Endothelial cell of umbilical vein (primary cell): ENCODE measurements around the gene S100A10. TPM values are rescaled to one million over a fixed set of nuclear protein-coding genes. Genes with fewer than 3 reads are reported as not detected.

Experiments used
- BruUV-seq: library from RNA; stranded (reverse); fragments of 400-500 nt; replicated peaks from 2 replicates; lab custom pipeline; 2021; lab: Mats Ljungman, UMichigan
- CTCF ChIA-PET: fragments of 300-600, 350-600 bp; sonication (Branson Sonifier 250); formaldehyde crosslinking; loops from one replicate; lab custom pipeline; 2021; ENCODE audit warnings: antibody characterized with exemption, inconsistent platforms; lab: Charles Lee
- POLR2A ChIA-PET: fragments of 300-600, 350-600 bp; sonication (Branson Sonifier 250); formaldehyde crosslinking; loops from one replicate; lab custom pipeline; 2021; ENCODE audit warnings: antibody characterized with exemption, inconsistent platforms; lab: Charles Lee
- DNase-seq: peaks from one replicate; pipeline ENCODE4 v3.0.0-alpha.2; 2011; ENCODE audit warnings: low read depth, low spot score
- FAIRE-seq: peaks from 2 replicates; lab custom pipeline; 2011; peaks lifted over from hg19 to GRCh38; lab: Jason Lieb, UNC
- H2AFZ ChIP-seq: 2 replicates; pipeline ENCODE4 v1.6.0; 2012; ENCODE audit warnings: low read depth, low read length, control low read depth, inconsistent platforms
- H3K27ac ChIP-seq: 2 replicates; pipeline ENCODE4 v1.5.1; 2011; ENCODE audit warnings: low read depth, mild to moderate bottlenecking, control low read depth, low read length, moderate library complexity; ENCODE audit not compliant: insufficient read depth
- H3K27me3 ChIP-seq, 2 experiments: 2 replicates each; pipeline versions ENCODE4 v1.6.0 to v1.6.1; 2011; ENCODE audit warnings: low read length in 2 of 2, mixed read lengths in 1 of 2; ENCODE audit not compliant: control insufficient read depth in 2 of 2, insufficient read depth in 2 of 2
- H3K36me3 ChIP-seq, 2 experiments: 2 replicates in 1 of 2; 3 replicates in 1 of 2; pipeline ENCODE4 v1.5.1; 2011; ENCODE audit warnings: low read length in 2 of 2, mild to moderate bottlenecking in 1 of 2, moderate library complexity in 1 of 2; ENCODE audit not compliant: control insufficient read depth in 2 of 2, insufficient read depth in 2 of 2; ENCODE audit errors: extremely low read depth in 1 of 2
- H3K4me1 ChIP-seq: 3 replicates; pipeline ENCODE4 v1.5.1; 2011; ENCODE audit warnings: mild to moderate bottlenecking, low read length; ENCODE audit not compliant: control insufficient read depth, insufficient read depth; ENCODE audit errors: extremely low read depth
- H3K4me2 ChIP-seq: 2 replicates; pipeline ENCODE4 v1.6.1; 2011; ENCODE audit warnings: low read length, control low read depth, mixed read lengths; ENCODE audit not compliant: insufficient read depth
- H3K4me3 ChIP-seq, 3 experiments: fragments of 200-600 bp in 1 of 3; sonication (generic), shearing (Covaris generic) in 1 of 3; replicated peaks in 1 of 3; 2 replicates each; pipeline ENCODE4 v1.5.1; 2011 to 2016; ENCODE audit warnings: control low read depth in 3 of 3, low read length in 3 of 3, mild to moderate bottlenecking in 2 of 3, inconsistent platforms in 1 of 3, low read depth in 1 of 3, moderate library complexity in 1 of 3; ENCODE audit not compliant: insufficient read depth in 1 of 3
- H3K79me2 ChIP-seq: 2 replicates; pipeline ENCODE4 v1.6.0; 2012; ENCODE audit warnings: low read length, inconsistent platforms; ENCODE audit not compliant: control insufficient read depth, insufficient read depth
- H3K9ac ChIP-seq: replicated peaks from 2 replicates; pipeline ENCODE3; 2011; ENCODE audit warnings: low read length, control low read depth; ENCODE audit not compliant: insufficient read depth; ENCODE audit errors: extremely low read depth
- H3K9me1 ChIP-seq: replicated peaks from 3 replicates; pipeline ENCODE4 v1.6.0; 2011; ENCODE audit warnings: mild to moderate bottlenecking, low read length; ENCODE audit not compliant: control insufficient read depth, insufficient read depth; ENCODE audit errors: extremely low read depth
- H3K9me3 ChIP-seq: replicated peaks from 2 replicates; pipeline ENCODE4 v1.5.1; 2012; ENCODE audit warnings: low read length, inconsistent platforms; ENCODE audit not compliant: control insufficient read depth, insufficient read depth
- H4K20me1 ChIP-seq: replicated peaks from 2 replicates; pipeline ENCODE3; 2011; ENCODE audit warnings: mild to moderate bottlenecking, low read length; ENCODE audit not compliant: control insufficient read depth, insufficient read depth; ENCODE audit errors: extremely low read depth
- CTCF ChIP-seq, 2 donors: IDR thresholded peaks; 1 replicate in 1 of 2; 2 replicates in 1 of 2; pipeline ENCODE4 v1.5.1; 2011; ENCODE audit warnings: low read length in 2 of 2, mild to moderate bottlenecking in 2 of 2, moderate library complexity in 2 of 2, control low read depth in 1 of 2, inconsistent platforms in 1 of 2, low read depth in 1 of 2; ENCODE audit not compliant: insufficient read depth in 1 of 2; ENCODE audit errors: extremely low read depth in 1 of 2
- EZH2 ChIP-seq: IDR thresholded peaks from 2 replicates; pipeline ENCODE4 v1.6.1; 2012; ENCODE audit warnings: borderline replicate concordance, low read depth, mild to moderate bottlenecking, moderate library complexity, low read length, inconsistent platforms; ENCODE audit not compliant: severe bottlenecking
- FOS ChIP-seq: IDR thresholded peaks from 2 replicates; pipeline ENCODE4 v1.6.1; 2011; ENCODE audit warnings: mild to moderate bottlenecking, low read length, moderate library complexity, borderline replicate concordance; ENCODE audit not compliant: insufficient read depth
- GATA2 ChIP-seq: IDR thresholded peaks from 2 replicates; pipeline ENCODE4 v1.7.0; 2011; ENCODE audit warnings: low read depth, mild to moderate bottlenecking, moderate library complexity, mixed read lengths, low read length; ENCODE audit not compliant: insufficient read length, insufficient read depth
- JUN ChIP-seq: IDR thresholded peaks from 2 replicates; pipeline ENCODE4 v1.6.1; 2011; ENCODE audit warnings: borderline replicate concordance, low read depth; ENCODE audit not compliant: insufficient read length, insufficient read depth
- MAX ChIP-seq: IDR thresholded peaks from 2 replicates; pipeline ENCODE4 v1.6.1; 2011; ENCODE audit not compliant: insufficient read depth, insufficient read length
- MYC ChIP-seq: IDR thresholded peaks from one replicate; pipeline ENCODE4 v1.6.1; 2011; ENCODE audit warnings: mild to moderate bottlenecking, low read depth, low read length
- POLR2A ChIP-seq: IDR thresholded peaks from 2 replicates; pipeline ENCODE4 v1.6.1; 2012; ENCODE audit warnings: low read depth, mild to moderate bottlenecking, control low read depth, low read length
- POLR2AphosphoS5 ChIP-seq: IDR thresholded peaks from 2 replicates; pipeline ENCODE4 v1.6.1; 2012; ENCODE audit warnings: low read depth, mild to moderate bottlenecking, control low read depth, low read length, moderate library complexity; ENCODE audit not compliant: insufficient read depth
- dilution Hi-C: fragments of 300-500 bp; cut with MboI; formaldehyde crosslinking; loops from one replicate; pipeline ENCODE4 v1.15.0; 2019; ENCODE audit warnings: low sequenced_read_pairs; ENCODE audit not compliant: extremely low pct_ligation_motif_present
- intact Hi-C: fragments of 100-400 bp; cut with micrococcal nuclease; formaldehyde crosslinking; loops from one replicate; pipeline ENCODE4 v1.10.0; 2022
- polyA plus RNA-seq, 4 experiments: library from polyadenylated mRNA; depleted of rRNA in 3 of 4; stranded (reverse) in 3 of 4; unstranded in 1 of 4; fragments of >200 nt; gene quantifications; 2 replicates each; pipeline versions ENCODE4 v1.2.1 to v1.2.3, GENCODE V29; 2011 to 2012; ENCODE audit warnings: missing spikeins in 1 of 4
- total RNA-seq: library from RNA; stranded (reverse); gene quantifications from 2 replicates; pipeline ENCODE4 v1.2.3, GENCODE V29; 2021

The S100A10 gene
- total and polyA plus RNA-seq, 2 donors (not counting 3 experiments of a cell fraction or from before 2014, with no cell fraction given), result 76.8 to 779 TPM

GRCh38 chr1:151995774-151996173 is 2.1 kb upstream of the S100A10 start:
- ChIA-PET CTCF (interaction anchor here (0.8 to 19.6 kb wide), 12 partner anchors 9 to 159 kb away, joined by 3 to 572 read pairs (median 4); partner anchors contain the start of gene THEM4), POLR2A (no interaction called here)
- TF ChIP-seq POLR2A, result no peak
- TF ChIP-seq MAX, result no peak
- no peak for TF ChIP-seq FOS
- no peak for TF ChIP-seq MYC
- TF ChIP-seq GATA2, result no peak
- TF ChIP-seq CTCF (IDR thresholded peaks at IDR 0.05; ENCODE audit: extremely low read depth in 1 of 2, insufficient read depth in 1 of 2, low read depth in 1 of 2, low read length in 2 of 2), result no peak
- TF ChIP-seq POLR2AphosphoS5, result no peak
- TF ChIP-seq EZH2, result no peak
- no peak for TF ChIP-seq JUN
- no peak overlapping the region for H3K9ac ChIP-seq
- no peaks in the 10 kb centered on the region for H3K9me1 ChIP-seq
- H3K9me3 ChIP-seq, result no peaks in the 10 kb centered on the region
- no peak overlapping the region for H2AFZ ChIP-seq
- no peak overlapping the region for H3K4me3 ChIP-seq
- H3K4me1 ChIP-seq, result peaks cover 25% of the 10 kb centered on the region
- peaks cover 25% of the 10 kb centered on the region for H3K79me2 ChIP-seq
- no peak for DNase-seq
- H3K36me3 ChIP-seq, result no peaks in the 10 kb centered on the region
- intact Hi-C loops, result loop anchor here (1.0 kb wide), 1 partner anchor 27 kb away; no protein-coding TSS in a partner anchor
- dilution Hi-C loops, result no loop called here
- peaks cover 0 to 2% of the 10 kb centered on the region in 2 experiments for H3K27me3 ChIP-seq
- H4K20me1 ChIP-seq, result no peaks in the 10 kb centered on the region
- no peak overlapping the region for H3K4me2 ChIP-seq
- no peak for FAIRE-seq
- H3K27ac ChIP-seq, result no peak overlapping the region
- BruUV-seq, result no TSS peak
